AG04449 (cell line): ENCODE results near the gene MTUS2.

ENCODE experiments used
- CTCF ChIA-PET: fragments of 350-600 bp; formaldehyde crosslinking; extraction: SDS; loops from one replicate; lab custom pipeline; 2021; ENCODE audit warnings: antibody characterized with exemption; lab: Yijun Ruan, JAX
- POLR2A ChIA-PET: fragments of 400-600, 350-600 bp; formaldehyde crosslinking; extraction: SDS; loops from one replicate; lab custom pipeline; 2020; ENCODE audit warnings: antibody characterized with exemption, inconsistent platforms; lab: Yijun Ruan, JAX
- DNase-seq: peaks from one replicate; pipeline ENCODE4 v3.0.0-alpha.2; 2010; ENCODE audit warnings: low read depth, low spot score
- H3K4me3 ChIP-seq: 2 replicates; pipeline ENCODE4 v1.5.1; 2011; ENCODE audit warnings: low read depth, mild to moderate bottlenecking, control low read depth, low read length
- CTCF ChIP-seq: IDR thresholded peaks from one replicate; pipeline ENCODE4 v1.5.1; 2011; ENCODE audit warnings: mild to moderate bottlenecking, moderate library complexity, low read length, control low read depth, inconsistent platforms; ENCODE audit not compliant: insufficient read depth; ENCODE audit errors: missing control alignments

Gene MTUS2

DNA sequence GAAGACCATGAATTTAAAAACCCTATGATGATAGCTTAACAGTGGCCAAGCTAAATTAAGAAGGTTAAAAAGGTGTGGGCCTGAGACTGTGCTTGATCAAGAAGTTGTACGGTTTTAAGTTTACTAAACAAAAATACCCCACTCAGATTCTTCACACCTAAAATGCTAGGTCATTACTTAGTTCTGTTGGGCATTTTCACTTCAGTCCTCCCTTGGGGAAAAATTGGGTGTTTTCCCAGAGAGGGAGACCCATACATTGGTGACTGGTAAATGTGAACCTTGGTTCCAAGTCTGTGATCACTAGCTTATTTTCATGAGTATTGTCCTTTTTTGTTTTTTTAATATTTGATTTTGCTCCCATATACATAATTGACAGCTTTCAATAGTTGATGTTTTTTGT is 44.4 kb downstream of the MTUS2 start:
- no peak overlapping the region for H3K4me3 ChIP-seq
- POLR2A ChIA-PET, result no interaction called here
- TF ChIP-seq CTCF, result no peak
- CTCF ChIA-PET, result no interaction called here
- no peak for DNase-seq

DNA sequence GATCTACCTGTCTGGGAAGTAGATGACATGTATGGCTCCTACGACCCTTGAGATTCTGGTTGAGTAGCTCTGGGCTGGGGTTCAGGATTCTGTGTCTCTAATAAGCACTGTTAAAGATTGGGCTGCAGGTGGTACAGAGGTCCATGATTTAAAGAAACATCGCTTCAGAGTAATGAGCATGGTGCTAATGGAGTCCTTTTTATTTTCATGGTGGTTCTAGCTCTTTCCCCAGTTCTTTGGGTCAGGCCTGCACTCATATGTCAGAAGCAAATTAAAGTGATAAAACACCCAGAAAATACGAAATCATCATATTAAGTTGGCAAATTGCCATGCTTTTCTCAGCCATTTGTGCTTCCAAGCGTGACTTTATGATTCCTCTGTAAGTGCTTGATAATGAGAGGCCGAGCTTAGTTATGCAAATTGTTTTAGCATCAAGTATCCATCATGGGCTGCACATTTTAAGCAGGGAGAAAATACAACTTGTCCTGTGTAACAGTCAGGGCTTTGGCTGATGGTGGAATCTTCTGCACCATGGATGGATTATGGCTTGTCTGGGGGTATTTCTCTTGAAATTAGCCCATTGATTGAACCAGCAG is 45.1 kb downstream of the MTUS2 start:
- ChIA-PET CTCF (no interaction called here), POLR2A (no interaction called here)
- DNase-seq, result no peak
- TF ChIP-seq CTCF, result no peak
- H3K4me3 ChIP-seq, result no peak overlapping the region

GRCh38 chr13:28865951-28866350 is 45.8 kb downstream of the MTUS2 start:
- ChIA-PET CTCF (no interaction called here), POLR2A (no interaction called here)
- DNase-seq, result no peak
- TF ChIP-seq CTCF, result no peak
- no peak overlapping the region for H3K4me3 ChIP-seq

GRCh38 chr13:28866932-28867331 is 46.8 kb downstream of the MTUS2 start:
- POLR2A ChIA-PET, result no interaction called here
- no peak for TF ChIP-seq CTCF

GRCh38 chr13:28867564-28867963 is 47.4 kb downstream of the MTUS2 start:
- DNase-seq, result no peak
- no peak for TF ChIP-seq CTCF
- ChIA-PET POLR2A (no interaction called here), CTCF (no interaction called here)
- H3K4me3 ChIP-seq, result no peak overlapping the region

More at GRCh38 chr13:28866932-28867331, 46.8 kb downstream of the MTUS2 start:
- no peak overlapping the region for H3K4me3 ChIP-seq
- CTCF ChIA-PET, result no interaction called here
- no peak for DNase-seq

- no peak overlapping the region for H3K4me3 ChIP-seq
- ChIA-PET POLR2A (no interaction called here), CTCF (no interaction called here)
- no peak for TF ChIP-seq CTCF
- no peak for DNase-seq
Observed at GRCh38 chr13:28872427-28873176, 52.5 kb downstream of the MTUS2 start.
